Measurements from ENCODE around the gene KRT86.

GRCh38 chr12:52356031-52356761, 81.8 kb downstream of the KRT86 start:
- TF ChIP-seq CTCF (IDR thresholded peaks at IDR 0.05; ENCODE audit: low read depth, low read length, poor library complexity, severe bottlenecking): no peak
- TF ChIP-seq EZH2phosphoT487 (IDR thresholded peaks at IDR 0.05; ENCODE audit: borderline replicate concordance, low read length): no peak
